LNCaP clone FGC (cell line): ENCODE data around the gene IAH1.

Source experiments
- DNase-seq: peaks from one replicate; pipeline ENCODE4 v3.0.0-alpha.2; 2011; ENCODE audit warnings: low read depth
- H3K4me3 ChIP-seq: 2 replicates; pipeline ENCODE4 v1.5.1; 2011; ENCODE audit warnings: mild to moderate bottlenecking, low read depth, low read length, control low read depth
- TF ChIP-seq, protein P1 (sequence below): IDR thresholded peaks from 2 replicates; pipeline ENCODE4 v1.5.1; 2012; ENCODE audit warnings: mild to moderate bottlenecking; ENCODE audit not compliant: control insufficient read depth, insufficient read depth; ENCODE audit errors: extremely low read depth

Gene IAH1

GRCh38 chr2:9538000-9538507 is 63.7 kb downstream of the IAH1 start:
- TF ChIP-seq, protein P1, sequence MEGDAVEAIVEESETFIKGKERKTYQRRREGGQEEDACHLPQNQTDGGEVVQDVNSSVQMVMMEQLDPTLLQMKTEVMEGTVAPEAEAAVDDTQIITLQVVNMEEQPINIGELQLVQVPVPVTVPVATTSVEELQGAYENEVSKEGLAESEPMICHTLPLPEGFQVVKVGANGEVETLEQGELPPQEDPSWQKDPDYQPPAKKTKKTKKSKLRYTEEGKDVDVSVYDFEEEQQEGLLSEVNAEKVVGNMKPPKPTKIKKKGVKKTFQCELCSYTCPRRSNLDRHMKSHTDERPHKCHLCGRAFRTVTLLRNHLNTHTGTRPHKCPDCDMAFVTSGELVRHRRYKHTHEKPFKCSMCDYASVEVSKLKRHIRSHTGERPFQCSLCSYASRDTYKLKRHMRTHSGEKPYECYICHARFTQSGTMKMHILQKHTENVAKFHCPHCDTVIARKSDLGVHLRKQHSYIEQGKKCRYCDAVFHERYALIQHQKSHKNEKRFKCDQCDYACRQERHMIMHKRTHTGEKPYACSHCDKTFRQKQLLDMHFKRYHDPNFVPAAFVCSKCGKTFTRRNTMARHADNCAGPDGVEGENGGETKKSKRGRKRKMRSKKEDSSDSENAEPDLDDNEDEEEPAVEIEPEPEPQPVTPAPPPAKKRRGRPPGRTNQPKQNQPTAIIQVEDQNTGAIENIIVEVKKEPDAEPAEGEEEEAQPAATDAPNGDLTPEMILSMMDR, result no peak
- DNase-seq, result no peak
- no peak overlapping the region for H3K4me3 ChIP-seq
